MM.1S (cell line): Measurements from ENCODE around the gene SETX.

ENCODE experiments used
- EZH2 ChIP-seq: fragments of 300-600 bp; sonication (generic); optimal IDR thresholded peaks from 2 replicates; pipeline ENCODE3; 2017; ENCODE audit warnings: low read depth, mild to moderate bottlenecking, antibody characterized with exemption, low read length, mixed read lengths
- EZH2phosphoT487 ChIP-seq: fragments of 300-600 bp; sonication (generic); IDR thresholded peaks from 2 replicates; pipeline ENCODE4 v1.6.1; 2018; ENCODE audit warnings: antibody characterized with exemption, low read length
- TF ChIP-seq, protein P1 (sequence below): fragments of 300-600 bp; sonication (generic); IDR thresholded peaks from 2 replicates; pipeline ENCODE4 v1.5.1; 2016; ENCODE audit warnings: antibody characterized with exemption, low read length, mixed read lengths

DNA sequence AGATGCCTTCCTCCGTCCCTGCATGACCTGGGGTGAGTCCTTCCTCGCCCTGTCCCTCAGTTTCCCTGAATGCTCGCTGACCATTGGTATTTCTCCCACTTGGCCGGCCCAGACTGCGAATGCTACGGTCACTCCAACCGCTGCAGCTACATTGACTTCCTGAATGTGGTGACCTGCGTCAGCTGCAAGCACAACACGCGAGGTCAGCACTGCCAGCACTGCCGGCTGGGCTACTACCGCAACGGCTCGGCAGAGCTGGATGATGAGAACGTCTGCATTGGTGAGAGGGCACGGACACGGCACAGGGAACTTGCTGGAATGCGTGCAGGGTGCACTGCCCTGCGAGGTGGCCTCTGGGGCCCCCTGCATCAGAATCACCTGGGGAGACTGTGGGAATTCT lies 115.8 kb downstream of the SETX start:
- TF ChIP-seq, protein P1, sequence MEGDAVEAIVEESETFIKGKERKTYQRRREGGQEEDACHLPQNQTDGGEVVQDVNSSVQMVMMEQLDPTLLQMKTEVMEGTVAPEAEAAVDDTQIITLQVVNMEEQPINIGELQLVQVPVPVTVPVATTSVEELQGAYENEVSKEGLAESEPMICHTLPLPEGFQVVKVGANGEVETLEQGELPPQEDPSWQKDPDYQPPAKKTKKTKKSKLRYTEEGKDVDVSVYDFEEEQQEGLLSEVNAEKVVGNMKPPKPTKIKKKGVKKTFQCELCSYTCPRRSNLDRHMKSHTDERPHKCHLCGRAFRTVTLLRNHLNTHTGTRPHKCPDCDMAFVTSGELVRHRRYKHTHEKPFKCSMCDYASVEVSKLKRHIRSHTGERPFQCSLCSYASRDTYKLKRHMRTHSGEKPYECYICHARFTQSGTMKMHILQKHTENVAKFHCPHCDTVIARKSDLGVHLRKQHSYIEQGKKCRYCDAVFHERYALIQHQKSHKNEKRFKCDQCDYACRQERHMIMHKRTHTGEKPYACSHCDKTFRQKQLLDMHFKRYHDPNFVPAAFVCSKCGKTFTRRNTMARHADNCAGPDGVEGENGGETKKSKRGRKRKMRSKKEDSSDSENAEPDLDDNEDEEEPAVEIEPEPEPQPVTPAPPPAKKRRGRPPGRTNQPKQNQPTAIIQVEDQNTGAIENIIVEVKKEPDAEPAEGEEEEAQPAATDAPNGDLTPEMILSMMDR = no peak
- TF ChIP-seq EZH2 = no peak
- no peak for TF ChIP-seq EZH2phosphoT487
